Ovary (tissue), 3 donors: ENCODE results near the gene CTU1.

Experiments used
- CTCF ChIP-seq, 3 donors: fragments of 450-650 bp in 2 of 3; fragments of 200-600 bp in 1 of 3; IDR thresholded peaks; one replicate each; pipeline versions ENCODE4 v1.5.1 to v1.8.0; 2016 to 2022; ENCODE audit warnings: antibody characterized with exemption in 3 of 3, mild to moderate bottlenecking in 1 of 3
- POLR2A ChIP-seq: fragments of 450-650 bp; IDR thresholded peaks from one replicate; pipeline ENCODE4 v1.6.1; 2017; ENCODE audit warnings: antibody characterized with exemption, mild to moderate bottlenecking, moderate library complexity
- donor health status: DM: no; HTN: no; CAD: no.

GRCh38 chr19:51059715-51060114, 48.5 kb downstream of the CTU1 start:
- TF ChIP-seq CTCF (IDR thresholded peaks at IDR 0.05) (no peak), POLR2A (no peak)
